HCT116 (cell line): ENCODE data around the gene TAS2R19. TPM values are rescaled to one million over a fixed set of nuclear protein-coding genes. Genes with fewer than 3 reads are reported as not detected.
"Not testable (repeated sequence)": the region's sequence is repeated elsewhere in the genome, so short reads cannot be mapped to it uniquely, and the experiment has no call there.

Experiments used
- ATAC-seq: fragments of 200-7000 bp; cut with Tn5 transposase; 2 replicates; pipeline ENCODE4 v1.9.1; 2020; ENCODE audit warnings: mild to moderate bottlenecking, moderate library complexity
- BruUV-seq: library from RNA; stranded (reverse); fragments of 400-500 nt; replicated peaks from 2 replicates; lab custom pipeline; 2021; lab: Mats Ljungman, UMichigan
- CTCF ChIA-PET: fragments of 300-600 bp; sonication (Branson Sonifier 250); formaldehyde crosslinking; loops from one replicate; lab custom pipeline; 2021; ENCODE audit warnings: antibody characterized with exemption; lab: Charles Lee
- POLR2A ChIA-PET: fragments of 300-600, 350-600 bp; sonication (Branson Sonifier 250); formaldehyde crosslinking; loops from one replicate; lab custom pipeline; 2021; ENCODE audit warnings: antibody characterized with exemption; lab: Charles Lee
- RAD21 ChIA-PET, 2 experiments: fragments of 300-600 bp; sonication (Branson Sonifier 250); formaldehyde crosslinking; loops; one replicate each; lab custom pipeline; 2023; ENCODE audit warnings: low total read pairs in 2 of 2; ENCODE audit not compliant: uncharacterized antibody in 2 of 2, unreplicated experiment in 2 of 2, low non-redundant PET in 1 of 2; lab: Charles Lee
- DNase-seq: peaks from one replicate; pipeline ENCODE4 v3.0.0-alpha.2; 2010; ENCODE audit warnings: low read depth, low spot score
- H2AFZ ChIP-seq: fragments of 200-600 bp; shearing (Covaris generic), sonication (generic); 2 replicates; pipeline ENCODE4 v1.6.1; 2017; ENCODE audit warnings: low read depth, mixed run types, mixed read lengths, antibody characterized with exemption, low read length; ENCODE audit not compliant: poor library complexity, severe bottlenecking
- H3K27ac ChIP-seq: 2 replicates; pipeline ENCODE4 v1.5.1; 2012; ENCODE audit warnings: low read depth, low read length
- H3K27me3 ChIP-seq: fragments of 200-600 bp; sonication (generic); 2 replicates; pipeline ENCODE4 v1.6.1; 2016; ENCODE audit warnings: mixed run types, low read length, mixed read lengths; ENCODE audit not compliant: insufficient read depth
- H3K36me3 ChIP-seq, 2 experiments: fragments of 200-500 bp in 1 of 2; fragments of 200-600 bp in 1 of 2; sonication (Bioruptor generic) in 1 of 2; sonication (generic) in 1 of 2; 2 replicates each; pipeline versions ENCODE4 v1.5.1 to v1.6.1; 2014 to 2016; ENCODE audit warnings: low read length in 2 of 2, inconsistent platforms in 1 of 2, mixed read lengths in 1 of 2, mixed run types in 1 of 2; ENCODE audit not compliant: insufficient read depth in 2 of 2, control insufficient read depth in 1 of 2
- H3K4me1 ChIP-seq, 2 experiments: fragments of 200-600 bp in 1 of 2; sonication (generic) in 1 of 2; 2 replicates each; pipeline versions ENCODE4 v1.5.1 to v1.6.1; 2012 to 2017; ENCODE audit warnings: low read length in 2 of 2, inconsistent platforms in 1 of 2, mild to moderate bottlenecking in 1 of 2, mixed read lengths in 1 of 2, mixed run types in 1 of 2, moderate library complexity in 1 of 2; ENCODE audit not compliant: insufficient read depth in 2 of 2, control insufficient read depth in 1 of 2
- H3K4me2 ChIP-seq: fragments of 200-600 bp; sonication (generic); 2 replicates; pipeline ENCODE4 v1.6.1; 2017; ENCODE audit warnings: mixed run types, low read length, mixed read lengths
- H3K4me3 ChIP-seq, 2 experiments: fragments of 200-600 bp in 1 of 2; sonication (generic) in 1 of 2; replicated peaks in 1 of 2; 2 replicates each; pipeline ENCODE4 v1.5.1; 2011 to 2016; ENCODE audit warnings: low read length in 2 of 2, control low read depth in 1 of 2, low read depth in 1 of 2, mild to moderate bottlenecking in 1 of 2, mixed read lengths in 1 of 2, mixed run types in 1 of 2
- H3K79me2 ChIP-seq: fragments of 200-600 bp; sonication (generic); 2 replicates; pipeline ENCODE4 v1.6.1; 2017; ENCODE audit warnings: mild to moderate bottlenecking, mixed run types, low read length, moderate library complexity, mixed read lengths; ENCODE audit not compliant: insufficient read depth
- H3K9ac ChIP-seq: fragments of 200-600 bp; sonication (generic); 2 replicates; pipeline ENCODE4 v1.6.1; 2016; ENCODE audit warnings: low read length, mixed read lengths
- H3K9me2 ChIP-seq: fragments of 200-600 bp; sonication (generic), shearing (Covaris generic); 2 replicates; pipeline ENCODE4 v1.6.1; 2017; ENCODE audit warnings: mixed run types, mild to moderate bottlenecking, moderate library complexity; ENCODE audit not compliant: insufficient read depth
- H3K9me3 ChIP-seq, 2 experiments: fragments of 200-500 bp in 1 of 2; fragments of 200-600 bp in 1 of 2; sonication (Bioruptor generic) in 1 of 2; sonication (generic) in 1 of 2; 2 replicates each; pipeline ENCODE4 v1.6.1; 2014 to 2017; ENCODE audit warnings: low read length in 2 of 2, mixed read lengths in 2 of 2, inconsistent platforms in 1 of 2, low read depth in 1 of 2, mild to moderate bottlenecking in 1 of 2, mixed run types in 1 of 2, moderate library complexity in 1 of 2; ENCODE audit not compliant: control insufficient read depth in 1 of 2, insufficient read depth in 1 of 2
- H4K20me1 ChIP-seq: fragments of 200-600 bp; sonication (generic), shearing (Covaris generic); 2 replicates; pipeline ENCODE4 v1.6.1; 2017; ENCODE audit warnings: mixed run types, mild to moderate bottlenecking, moderate library complexity; ENCODE audit not compliant: insufficient read depth
- CEBPB ChIP-seq: IDR thresholded peaks from 2 replicates; pipeline ENCODE4 v1.6.1; 2012; ENCODE audit warnings: low read depth
- EZH2phosphoT487 ChIP-seq: fragments of 200-600 bp; IDR thresholded peaks from 2 replicates; pipeline ENCODE4 v1.6.1; 2018; ENCODE audit warnings: antibody characterized with exemption, borderline replicate concordance
- REST ChIP-seq: IDR thresholded peaks from 2 replicates; pipeline ENCODE4 v1.6.1; 2012; ENCODE audit warnings: low read depth
- ZNF274 ChIP-seq: fragments of 200-500 bp; sonication (Bioruptor generic); IDR thresholded peaks from 2 replicates; pipeline ENCODE4 v1.6.1; 2014; ENCODE audit warnings: mild to moderate bottlenecking, low read depth, low read length, inconsistent platforms
- intact Hi-C: fragments of 100-400 bp; cut with micrococcal nuclease; formaldehyde crosslinking; loops from 2 replicates; pipeline ENCODE4 v1.10.0; 2022
- total RNA-seq: library from RNA; stranded (reverse); gene quantifications from one replicate; pipeline ENCODE4 v1.2.1, GENCODE V29; 2021; ENCODE audit not compliant: unreplicated experiment

The TAS2R19 gene
- total RNA-seq, 1 experiment from 2014 or later, result 1.6 TPM

- no peak for TF ChIP-seq REST
These were observed 45.1 kb upstream of the TAS2R19 start (continued) for GRCh38 chr12:11067514-11067913.

- H3K27ac ChIP-seq, BruUV-seq, DNase-seq, intact Hi-C loops, POLR2A ChIA-PET, H3K4me3 ChIP-seq, H4K20me1 ChIP-seq, H3K4me1 ChIP-seq, H3K36me3 ChIP-seq, H3K9me2 ChIP-seq, H3K27me3 ChIP-seq, ATAC-seq, CTCF ChIA-PET, RAD21 ChIA-PET, H3K4me2 ChIP-seq, H3K9ac ChIP-seq, H2AFZ ChIP-seq, H3K9me3 ChIP-seq: not testable (repeated sequence)
- H3K79me2 ChIP-seq, result peaks cover 13% of the 10 kb centered on the region; the same call in 1 of the 2 replicates
These were observed 39.8 kb upstream of the TAS2R19 start, which contains the start of gene TAS2R46 for GRCh38 chr12:11062194-11062593. Gene TAS2R46 (minus strand): TSS chr12:11062294. CDS start chr12:11062294, 0 bp downstream.

GRCh38 chr12:11059784-11060183 lies 37.4 kb upstream of the TAS2R19 start:
- H3K27me3 ChIP-seq, result no peaks in the 10 kb centered on the region
- no peaks in the 10 kb centered on the region for H3K9me2 ChIP-seq
- no peak overlapping the region for H3K4me3 ChIP-seq
- DNase-seq, result no peak
- POLR2A ChIA-PET, result no interaction called here
- H3K4me1 ChIP-seq, result no peaks in the 10 kb centered on the region
- RAD21 ChIA-PET, result no interaction called here
- peaks cover 30% of the 10 kb centered on the region for H3K79me2 ChIP-seq
- no peak overlapping the region for H3K9ac ChIP-seq
- no peaks in the 10 kb centered on the region for H3K36me3 ChIP-seq
- CTCF ChIA-PET, result no interaction called here
- BruUV-seq, result no TSS peak
- no peak overlapping the region for H3K4me2 ChIP-seq
- no peaks in the 10 kb centered on the region for H3K9me3 ChIP-seq
- no peak overlapping the region for H3K27ac ChIP-seq
- TF ChIP-seq CEBPB, result no peak
- TF ChIP-seq EZH2phosphoT487, result no peak
- no peak for TF ChIP-seq ZNF274
- intact Hi-C loops, result no loop called here
- H4K20me1 ChIP-seq, result 0 out of 2 replicates have a peak, but pooled peaks cover 3% of the 10 kb centered on the region
- no peak for ATAC-seq
- no peak overlapping the region for H2AFZ ChIP-seq
